Measurements from ENCODE around the gene OR13C8.

DNA sequence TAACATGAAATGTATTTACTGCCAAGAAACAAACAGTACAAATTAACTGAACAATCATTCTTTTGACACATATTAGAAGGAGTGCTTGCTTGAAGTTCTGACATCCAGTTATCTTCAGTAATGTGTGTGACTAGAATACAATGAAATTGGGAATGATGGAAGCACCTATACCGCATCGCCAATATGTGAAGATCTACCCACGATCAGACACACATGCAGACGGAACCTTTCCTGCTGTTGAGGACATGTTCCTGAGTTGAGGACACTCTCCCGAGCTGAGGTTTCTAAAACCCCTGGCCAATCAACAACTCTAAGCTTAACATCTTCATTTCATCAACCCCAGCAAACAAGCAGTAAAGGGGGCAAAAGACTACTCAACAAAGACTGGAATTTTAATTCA lies 32.2 kb upstream of the OR13C8 start, which contains the start of gene OR13C3:
- TF ChIP-seq, protein P1, sequence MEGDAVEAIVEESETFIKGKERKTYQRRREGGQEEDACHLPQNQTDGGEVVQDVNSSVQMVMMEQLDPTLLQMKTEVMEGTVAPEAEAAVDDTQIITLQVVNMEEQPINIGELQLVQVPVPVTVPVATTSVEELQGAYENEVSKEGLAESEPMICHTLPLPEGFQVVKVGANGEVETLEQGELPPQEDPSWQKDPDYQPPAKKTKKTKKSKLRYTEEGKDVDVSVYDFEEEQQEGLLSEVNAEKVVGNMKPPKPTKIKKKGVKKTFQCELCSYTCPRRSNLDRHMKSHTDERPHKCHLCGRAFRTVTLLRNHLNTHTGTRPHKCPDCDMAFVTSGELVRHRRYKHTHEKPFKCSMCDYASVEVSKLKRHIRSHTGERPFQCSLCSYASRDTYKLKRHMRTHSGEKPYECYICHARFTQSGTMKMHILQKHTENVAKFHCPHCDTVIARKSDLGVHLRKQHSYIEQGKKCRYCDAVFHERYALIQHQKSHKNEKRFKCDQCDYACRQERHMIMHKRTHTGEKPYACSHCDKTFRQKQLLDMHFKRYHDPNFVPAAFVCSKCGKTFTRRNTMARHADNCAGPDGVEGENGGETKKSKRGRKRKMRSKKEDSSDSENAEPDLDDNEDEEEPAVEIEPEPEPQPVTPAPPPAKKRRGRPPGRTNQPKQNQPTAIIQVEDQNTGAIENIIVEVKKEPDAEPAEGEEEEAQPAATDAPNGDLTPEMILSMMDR (IDR thresholded peaks at IDR 0.05), result no peak
- TF ChIP-seq POLR2A (IDR thresholded peaks at IDR 0.05) (no peak), POLR2AphosphoS5 (IDR thresholded peaks at IDR 0.05) (no peak)

Measured in breast epithelium (tissue), 3 donors.